HEK293 (cell line): Measurements from ENCODE around the gene CD93.
A peak's percentile ranks its signal among the peaks of the same experiment; 100 is the strongest.

Experiments
- CTCF ChIA-PET: fragments of 350-600 bp; formaldehyde crosslinking; extraction: SDS; loops from one replicate; lab custom pipeline; 2021; ENCODE audit warnings: antibody characterized with exemption; lab: Yijun Ruan, JAX
- POLR2A ChIA-PET: fragments of 300-600 bp; formaldehyde crosslinking; extraction: SDS; loops from one replicate; lab custom pipeline; 2020; ENCODE audit warnings: antibody characterized with exemption, inconsistent platforms; lab: Yijun Ruan, JAX
- H3K27ac ChIP-seq: fragments of 200-500 bp; sonication (Bioruptor generic); 2 replicates; pipeline ENCODE4 v1.5.1; 2014; ENCODE audit warnings: low read depth, low read length, control low read depth, inconsistent platforms; ENCODE audit errors: extremely low read depth
- H3K36me3 ChIP-seq, 2 experiments: fragments of 200-500 bp in 1 of 2; sonication (Bioruptor generic) in 1 of 2; 1 replicate in 1 of 2; 2 replicates in 1 of 2; pipeline ENCODE4 v1.5.1; 2014 to 2017; ENCODE audit warnings: inconsistent platforms in 2 of 2, low read length in 2 of 2; ENCODE audit not compliant: control insufficient read depth in 2 of 2, insufficient read depth in 1 of 2
- H3K4me1 ChIP-seq: fragments of 200-500 bp; sonication (Bioruptor generic); 2 replicates; pipeline ENCODE4 v1.5.1; 2014; ENCODE audit warnings: mild to moderate bottlenecking, low read length, inconsistent platforms; ENCODE audit not compliant: control insufficient read depth, insufficient read depth
- H3K4me3 ChIP-seq: 2 replicates; pipeline ENCODE4 v1.5.1; 2011; ENCODE audit warnings: low read depth, mild to moderate bottlenecking, control low read depth, low read length, moderate library complexity
- H3K9me3 ChIP-seq: fragments of 200-500 bp; sonication (Bioruptor generic); 2 replicates; pipeline ENCODE4 v1.5.1; 2014; ENCODE audit warnings: low read depth, low read length, inconsistent platforms; ENCODE audit not compliant: control insufficient read depth, insufficient read depth
- GLI4 ChIP-seq: fragments of 450-650 bp; formaldehyde crosslinking; IDR thresholded peaks from 2 replicates; pipeline ENCODE4 v1.5.1; 2016; ENCODE audit warnings: missing biosample characterization, missing genetic modification characterization
- GLIS1 ChIP-seq: fragments of 450-650 bp; formaldehyde crosslinking; IDR thresholded peaks from 2 replicates; pipeline ENCODE4 v1.5.1; 2016; ENCODE audit warnings: missing biosample characterization, missing genetic modification characterization
- OVOL3 ChIP-seq: fragments of 450-650 bp; formaldehyde crosslinking; IDR thresholded peaks from 2 replicates; pipeline ENCODE4 v1.5.1; 2016; ENCODE audit warnings: missing biosample characterization, missing genetic modification characterization
- REST ChIP-seq: fragments of 450-650 bp; formaldehyde crosslinking; IDR thresholded peaks from 2 replicates; pipeline ENCODE4 v1.5.1; 2016; ENCODE audit warnings: missing biosample characterization, missing genetic modification characterization
- SCRT1 ChIP-seq: fragments of 450-650 bp; formaldehyde crosslinking; IDR thresholded peaks from 2 replicates; pipeline ENCODE4 v1.5.1; 2016; ENCODE audit warnings: missing biosample characterization, missing genetic modification characterization, borderline replicate concordance
- ZBTB1 ChIP-seq: fragments of 450-650 bp; formaldehyde crosslinking; IDR thresholded peaks from 2 replicates; pipeline ENCODE4 v1.5.1; 2016; ENCODE audit warnings: missing biosample characterization, missing genetic modification characterization
- ZBTB6 ChIP-seq: fragments of 450-650 bp; formaldehyde crosslinking; IDR thresholded peaks from 2 replicates; pipeline ENCODE4 v1.5.1; 2017; ENCODE audit warnings: missing biosample characterization, missing genetic modification characterization
- ZBTB7A ChIP-seq: fragments of 450-650 bp; formaldehyde crosslinking; IDR thresholded peaks from 2 replicates; pipeline ENCODE4 v1.5.1; 2016; ENCODE audit warnings: low read depth, missing biosample characterization, missing genetic modification characterization
- ZIC2 ChIP-seq: fragments of 450-650 bp; formaldehyde crosslinking; IDR thresholded peaks from 2 replicates; pipeline ENCODE4 v1.5.1; 2016; ENCODE audit warnings: missing biosample characterization, missing genetic modification characterization
- ZNF121 ChIP-seq: fragments of 450-650 bp; formaldehyde crosslinking; IDR thresholded peaks from 2 replicates; pipeline ENCODE4 v1.5.1; 2016; ENCODE audit warnings: missing biosample characterization, missing genetic modification characterization
- ZNF146 ChIP-seq: fragments of 450-650 bp; formaldehyde crosslinking; IDR thresholded peaks from 2 replicates; pipeline ENCODE4 v1.5.1; 2016; ENCODE audit warnings: missing biosample characterization, missing genetic modification characterization
- ZNF157 ChIP-seq: fragments of 450-650 bp; formaldehyde crosslinking; IDR thresholded peaks from 2 replicates; pipeline ENCODE4 v1.5.1; 2016; ENCODE audit warnings: missing biosample characterization, missing genetic modification characterization
- ZNF221 ChIP-seq: fragments of 450-650 bp; formaldehyde crosslinking; IDR thresholded peaks from 2 replicates; pipeline ENCODE4 v1.5.1; 2017; ENCODE audit warnings: missing biosample characterization, missing genetic modification characterization, borderline replicate concordance
- ZNF223 ChIP-seq: fragments of 450-650 bp; formaldehyde crosslinking; IDR thresholded peaks from 2 replicates; pipeline ENCODE4 v1.5.1; 2016; ENCODE audit warnings: missing biosample characterization, missing genetic modification characterization
- ZNF280C ChIP-seq: fragments of 450-650 bp; formaldehyde crosslinking; IDR thresholded peaks from 2 replicates; pipeline ENCODE4 v1.5.1; 2016; ENCODE audit warnings: missing biosample characterization, missing genetic modification characterization
- ZNF354C ChIP-seq: fragments of 450-650 bp; formaldehyde crosslinking; IDR thresholded peaks from 2 replicates; pipeline ENCODE4 v1.5.1; 2016; ENCODE audit warnings: missing biosample characterization, missing genetic modification characterization, low read depth, borderline replicate concordance
- ZNF416 ChIP-seq: fragments of 450-650 bp; formaldehyde crosslinking; IDR thresholded peaks from 2 replicates; pipeline ENCODE4 v1.5.1; 2016; ENCODE audit warnings: missing biosample characterization, missing genetic modification characterization
- ZNF513 ChIP-seq: fragments of 450-650 bp; IDR thresholded peaks from 2 replicates; pipeline ENCODE4 v1.5.1; 2018; ENCODE audit warnings: missing biosample characterization, missing genetic modification characterization
- ZNF544 ChIP-seq: fragments of 450-650 bp; formaldehyde crosslinking; IDR thresholded peaks from 2 replicates; pipeline ENCODE4 v1.5.0; 2017; ENCODE audit warnings: missing biosample characterization, missing genetic modification characterization
- ZNF560 ChIP-seq: fragments of 450-650 bp; formaldehyde crosslinking; IDR thresholded peaks from 2 replicates; pipeline ENCODE4 v1.5.1; 2017; ENCODE audit warnings: missing biosample characterization, missing genetic modification characterization, borderline replicate concordance
- ZNF629 ChIP-seq: fragments of 450-650 bp; formaldehyde crosslinking; IDR thresholded peaks from 2 replicates; pipeline ENCODE4 v1.5.1; 2017; ENCODE audit warnings: missing biosample characterization, missing genetic modification characterization
- ZNF677 ChIP-seq: fragments of 450-650 bp; IDR thresholded peaks from 2 replicates; pipeline ENCODE4 v1.5.0; 2018; ENCODE audit warnings: missing biosample characterization, mild to moderate bottlenecking, missing genetic modification characterization, moderate library complexity
- ZNF777 ChIP-seq: fragments of 450-650 bp; formaldehyde crosslinking; IDR thresholded peaks from 2 replicates; pipeline ENCODE4 v1.5.1; 2017; ENCODE audit warnings: missing biosample characterization, missing genetic modification characterization, borderline replicate concordance

Gene CD93

GRCh38 chr20:23086056-23086566 is at the start of gene CD93:
Gene CD93 (minus strand): TSS chr20:23086324. CDS start chr20:23086192, 132 bp downstream.
- Histone ChIP-seq H3K9me3 (no peaks in the 10 kb centered on the region), H3K27ac (no peak within 1 kb of the TSS), H3K4me1 (no peaks in the 10 kb centered on the region), H3K4me3 (no peak within 1 kb of the TSS), H3K36me3 (no peaks in the 10 kb centered on the region)
- POLR2A ChIA-PET, result no interaction called here
- CTCF ChIA-PET, result interaction anchor here (0.6 kb wide), 1 partner anchor 56 kb away, joined by 4 read pairs; no protein-coding TSS in a partner anchor
- TF ChIP-seq GLI4 (tag by site-specific recombination) (no peak), GLIS1 (tag by site-specific recombination) (0 out of 2 replicates have a peak, but pooled peaks have one; percentile 9), ZIC2 (tag by site-specific recombination) (peak; percentile 36), ZNF157 (tag by site-specific recombination) (no peak), ZNF416 (tag by site-specific recombination) (no peak), OVOL3 (tag by site-specific recombination) (no peak), ZNF121 (tag by site-specific recombination) (no peak)

GRCh38 chr20:23133560-23133998 is 47.5 kb upstream of the CD93 start:
- ChIA-PET POLR2A (no interaction called here), CTCF (no interaction called here)
- no peak for TF ChIP-seq SCRT1 (tag by site-specific recombination)
- TF ChIP-seq, all 188 proteins: peak for 0

GRCh38 chr20:23132930-23133559 is 46.9 kb upstream of the CD93 start:
- no peaks in the 10 kb centered on the region for H3K9me3 ChIP-seq
- H3K4me1 ChIP-seq, result no peaks in the 10 kb centered on the region
- no peak overlapping the region for H3K4me3 ChIP-seq
- ChIA-PET CTCF (no interaction called here), POLR2A (no interaction called here)
- no peaks in the 10 kb centered on the region for H3K36me3 ChIP-seq
- H3K27ac ChIP-seq, result no peak overlapping the region
- no peak for TF ChIP-seq ZNF544 (tag by site-specific recombination)
- TF ChIP-seq REST (tag by site-specific recombination), result no peak
- TF ChIP-seq ZNF121 (tag by site-specific recombination), result no peak
- TF ChIP-seq ZBTB7A, result no peak
- no peak for TF ChIP-seq ZNF629 (tag by site-specific recombination)
- no peak for TF ChIP-seq ZBTB1
- TF ChIP-seq ZNF221, result no peak
- no peak for TF ChIP-seq ZNF146
- TF ChIP-seq ZNF280C, result no peak
- no peak for TF ChIP-seq ZNF513 (tag by site-specific recombination)
- no peak for TF ChIP-seq ZNF677 (tag by site-specific recombination)
- no peak for TF ChIP-seq ZNF223 (tag by site-specific recombination)
- TF ChIP-seq ZNF354C (tag by site-specific recombination), result no peak
- TF ChIP-seq ZNF777 (tag by site-specific recombination), result no peak
- no peak for TF ChIP-seq ZNF560 (tag by site-specific recombination)
- no peak for TF ChIP-seq ZBTB6 (tag by site-specific recombination)

More at GRCh38 chr20:23133560-23133998, 47.5 kb upstream of the CD93 start:
- H3K36me3 ChIP-seq, result no peaks in the 10 kb centered on the region
- no peaks in the 10 kb centered on the region for H3K4me1 ChIP-seq
- H3K9me3 ChIP-seq, result no peaks in the 10 kb centered on the region
- H3K4me3 ChIP-seq, result no peak overlapping the region
- no peak overlapping the region for H3K27ac ChIP-seq
